Effector CD4-positive, alpha-beta T cell (primary cell): ENCODE data around the gene EARS2.
A peak's percentile ranks its signal among the peaks of the same experiment; 100 is the strongest.
"Not testable (repeated sequence)": the region's sequence is repeated elsewhere in the genome, so short reads cannot be mapped to it uniquely, and the experiment has no call there.

ENCODE experiments used
- DNase-seq: peaks from one replicate; pipeline ENCODE4 v3.0.0-alpha.2; 2020

EARS2 gene

DNA sequence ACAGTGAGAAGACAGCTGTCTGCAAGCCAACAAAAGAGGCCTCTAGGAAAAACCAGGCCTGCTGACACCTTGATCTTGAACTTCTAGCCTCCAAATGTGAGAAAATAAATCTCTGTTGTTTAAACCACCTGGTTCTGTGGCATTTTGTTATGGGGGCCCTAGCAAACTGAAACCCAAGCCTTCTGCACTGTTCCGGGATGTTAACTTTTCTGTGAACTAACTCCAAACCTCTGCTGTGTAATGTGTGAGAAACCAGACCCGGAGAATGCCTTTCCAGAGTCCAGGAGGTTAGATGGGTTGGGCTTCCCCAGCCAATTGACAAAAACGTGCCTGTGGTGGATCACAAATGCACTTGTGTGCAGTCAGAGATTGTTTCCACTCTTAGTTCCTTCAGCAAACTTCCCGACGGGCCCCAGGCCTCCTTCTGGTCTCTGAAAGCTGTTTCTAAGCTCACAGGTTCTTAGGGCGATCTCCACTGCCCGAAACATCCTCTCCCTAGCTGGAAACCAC lies 33.2 kb downstream of the EARS2 start:
- no peak for DNase-seq

DNA sequence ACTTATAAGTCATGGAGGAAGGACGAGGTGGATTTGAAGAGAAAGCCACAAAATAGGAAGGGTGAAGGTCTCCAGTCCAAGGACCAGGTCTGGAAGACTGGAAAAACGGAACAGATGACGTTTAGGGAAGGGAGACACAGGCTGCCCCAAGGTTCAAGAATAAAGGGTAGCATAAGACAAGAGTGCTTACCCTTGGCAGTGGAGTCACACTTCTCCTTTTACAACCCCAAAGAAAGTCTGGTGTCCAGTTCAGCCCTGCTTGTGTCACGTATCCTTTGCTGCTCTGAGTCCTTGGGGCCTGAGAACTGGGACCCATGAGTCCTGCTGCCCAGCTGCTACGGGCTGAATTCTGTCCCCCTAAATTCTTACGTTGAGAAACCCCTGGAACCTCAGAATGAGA lies 33.8 kb downstream of the EARS2 start:
- no peak for DNase-seq

DNA sequence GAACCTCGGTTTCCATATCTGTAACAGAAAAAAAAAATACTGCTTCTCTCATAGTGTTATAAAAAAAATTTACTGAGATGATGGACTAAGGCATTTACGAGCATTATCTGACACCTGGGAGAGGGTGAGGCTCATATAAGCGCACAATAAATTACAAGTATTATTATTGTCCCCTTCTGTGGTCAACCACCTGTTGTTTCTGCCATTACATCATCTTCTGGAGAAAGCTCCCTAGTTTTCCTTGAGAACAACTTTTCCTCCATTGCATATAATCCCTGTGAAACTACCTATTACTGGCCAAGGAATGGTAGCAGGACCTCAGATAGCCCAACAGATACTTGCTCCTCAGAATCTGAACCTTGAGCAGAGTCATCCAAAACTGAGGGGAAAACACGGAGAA lies 35.2 kb downstream of the EARS2 start:
- no peak for DNase-seq

DNA sequence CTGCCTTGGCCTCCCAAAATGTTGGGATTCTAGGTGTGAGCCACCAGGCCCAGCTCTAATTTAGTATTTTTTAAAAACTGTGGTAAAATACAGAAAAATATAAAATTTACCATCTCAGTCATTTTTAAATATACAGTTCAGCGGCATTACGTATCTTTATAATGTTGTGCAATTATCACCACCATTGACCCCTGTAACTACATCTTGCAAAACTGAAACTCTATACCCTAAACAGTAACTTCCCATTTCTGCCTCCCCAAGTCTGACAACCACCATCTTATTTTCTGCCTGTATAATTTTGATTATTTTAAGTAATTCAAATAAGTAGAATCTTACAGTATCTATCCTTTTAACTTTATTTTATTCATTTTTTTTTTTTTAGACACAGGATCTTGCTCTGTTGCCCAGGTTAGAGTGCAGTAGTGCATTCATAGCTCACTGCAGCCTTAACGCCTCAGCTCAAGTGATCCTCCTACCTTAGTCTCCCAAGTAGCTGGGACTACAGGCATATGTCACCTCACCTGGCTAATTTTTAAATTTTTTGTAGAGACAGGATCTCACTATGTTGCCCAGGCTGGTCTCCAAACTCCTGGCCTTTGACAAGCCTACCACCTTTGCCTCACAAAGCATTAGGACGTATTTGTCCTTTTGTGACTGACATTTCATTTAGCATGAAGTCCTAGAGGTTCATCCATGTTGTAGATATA lies 36.0 kb downstream of the EARS2 start:
- no peak for DNase-seq

DNA sequence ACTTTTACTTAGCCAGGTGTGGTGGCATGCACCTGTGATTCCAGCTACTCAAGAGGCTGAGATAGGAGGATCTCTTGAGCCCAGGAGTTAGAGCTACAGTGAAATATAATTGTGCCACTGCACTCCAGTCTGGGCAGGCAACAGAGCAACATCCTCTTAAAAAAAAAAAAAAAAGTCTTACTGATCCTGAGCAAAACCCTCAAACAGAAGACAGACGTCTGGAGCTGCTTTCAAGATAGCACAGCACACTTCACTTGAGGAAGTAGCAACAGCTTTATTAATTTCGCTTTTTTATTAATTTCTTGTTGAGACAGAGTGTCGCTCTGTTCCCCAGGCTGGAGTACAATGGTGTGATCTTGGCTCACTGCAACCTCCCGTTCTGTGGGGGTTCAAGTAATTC lies 36.6 kb downstream of the EARS2 start:
- DNase-seq = no peak

DNA sequence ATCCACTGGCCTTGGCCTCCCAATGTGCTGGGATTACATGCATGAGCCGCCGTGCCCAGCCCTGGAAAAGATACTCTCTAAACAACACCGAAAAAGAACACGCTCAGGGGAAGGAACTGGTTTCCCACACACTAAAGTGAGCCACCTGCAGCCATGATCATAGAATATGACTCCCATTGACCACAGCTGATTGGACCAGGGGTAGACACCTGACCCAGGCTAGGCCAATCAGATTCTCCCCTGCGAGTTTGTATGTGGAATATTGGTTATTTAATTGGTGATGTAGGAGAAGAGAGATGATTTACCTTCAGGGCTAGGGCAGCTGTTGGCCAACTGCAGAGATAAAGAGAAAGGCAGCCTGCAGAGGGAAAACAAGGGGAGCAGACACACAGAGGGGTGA lies 37.9 kb downstream of the EARS2 start:
- no peak for DNase-seq

DNA sequence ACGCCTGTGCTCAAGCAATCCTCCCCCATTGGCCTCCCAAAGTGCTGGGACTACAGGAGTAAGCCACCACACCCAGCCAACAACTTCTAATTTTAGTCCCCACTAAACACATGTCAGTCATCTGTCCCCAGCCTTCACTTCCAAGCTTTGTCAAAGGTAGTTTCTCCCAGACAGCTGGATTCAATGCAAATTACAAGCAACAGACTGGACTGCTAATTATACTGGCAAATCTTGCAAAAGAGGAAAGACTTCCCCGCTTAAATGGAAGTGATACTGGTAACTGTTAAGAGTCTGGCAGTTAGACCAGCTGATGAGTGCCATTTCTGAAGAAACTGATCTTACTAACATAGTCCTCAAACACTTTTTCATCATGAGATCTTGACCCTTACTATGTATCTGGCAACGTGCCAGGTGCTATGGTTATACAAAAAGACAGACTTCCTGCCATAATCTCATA lies 38.7 kb downstream of the EARS2 start:
- DNase-seq = no peak

DNA sequence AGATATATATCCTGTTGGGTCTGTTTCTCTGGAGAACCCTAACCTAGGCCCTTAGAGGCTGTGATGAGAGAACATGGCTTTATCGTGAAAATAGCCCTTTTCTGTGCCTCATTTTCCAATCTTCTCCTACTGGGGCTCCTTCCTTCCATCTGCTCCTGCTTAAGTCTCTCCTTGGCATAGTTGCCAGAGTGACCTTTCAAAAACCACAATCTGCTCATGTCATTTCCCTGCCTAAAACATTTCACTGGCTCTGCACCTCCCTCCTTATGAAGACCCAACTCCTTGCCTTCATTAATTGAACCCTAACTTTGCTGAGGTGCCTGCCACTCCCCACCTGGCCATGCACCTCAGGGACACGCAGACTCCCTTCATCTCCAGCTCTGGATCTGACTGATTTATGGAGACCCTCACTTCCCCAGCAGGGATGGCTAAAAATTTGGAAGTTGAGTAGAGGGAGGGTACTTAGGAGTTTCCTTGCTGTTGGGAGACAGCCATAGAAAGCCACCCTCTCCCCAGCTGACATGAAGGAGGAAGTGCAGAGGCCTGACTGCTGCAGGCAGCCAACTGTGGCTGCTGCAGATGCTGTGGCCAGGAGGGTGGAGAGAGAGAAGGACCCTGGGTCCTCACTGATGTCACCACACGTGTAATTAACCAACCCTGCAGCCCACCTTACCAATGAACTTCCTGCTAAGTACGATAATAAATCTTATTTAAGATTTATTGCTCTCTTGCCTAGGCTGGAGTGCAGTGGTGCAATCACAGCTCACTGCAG lies 40.6 kb downstream of the EARS2 start:
- DNase-seq = no peak

DNA sequence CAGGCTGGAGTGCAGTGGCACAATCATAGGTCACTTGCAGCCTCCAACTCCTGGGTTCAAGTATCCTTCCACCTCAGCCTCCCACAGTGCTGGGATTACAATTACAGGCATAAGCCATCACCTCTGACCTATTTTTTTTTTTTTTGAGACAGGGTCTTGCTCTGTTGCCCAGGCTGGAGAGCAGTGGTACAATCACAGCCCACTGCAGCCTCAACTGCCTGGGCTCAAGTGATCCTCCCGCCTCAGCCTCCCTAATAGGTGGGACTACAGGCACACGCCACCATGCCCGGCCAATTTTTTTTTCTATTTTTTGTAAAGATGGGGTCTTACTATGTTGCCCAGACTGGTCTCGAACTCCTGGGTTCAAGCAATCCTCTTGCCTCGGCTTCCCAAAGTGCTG lies 41.3 kb downstream of the EARS2 start:
- DNase-seq = no peak

DNA sequence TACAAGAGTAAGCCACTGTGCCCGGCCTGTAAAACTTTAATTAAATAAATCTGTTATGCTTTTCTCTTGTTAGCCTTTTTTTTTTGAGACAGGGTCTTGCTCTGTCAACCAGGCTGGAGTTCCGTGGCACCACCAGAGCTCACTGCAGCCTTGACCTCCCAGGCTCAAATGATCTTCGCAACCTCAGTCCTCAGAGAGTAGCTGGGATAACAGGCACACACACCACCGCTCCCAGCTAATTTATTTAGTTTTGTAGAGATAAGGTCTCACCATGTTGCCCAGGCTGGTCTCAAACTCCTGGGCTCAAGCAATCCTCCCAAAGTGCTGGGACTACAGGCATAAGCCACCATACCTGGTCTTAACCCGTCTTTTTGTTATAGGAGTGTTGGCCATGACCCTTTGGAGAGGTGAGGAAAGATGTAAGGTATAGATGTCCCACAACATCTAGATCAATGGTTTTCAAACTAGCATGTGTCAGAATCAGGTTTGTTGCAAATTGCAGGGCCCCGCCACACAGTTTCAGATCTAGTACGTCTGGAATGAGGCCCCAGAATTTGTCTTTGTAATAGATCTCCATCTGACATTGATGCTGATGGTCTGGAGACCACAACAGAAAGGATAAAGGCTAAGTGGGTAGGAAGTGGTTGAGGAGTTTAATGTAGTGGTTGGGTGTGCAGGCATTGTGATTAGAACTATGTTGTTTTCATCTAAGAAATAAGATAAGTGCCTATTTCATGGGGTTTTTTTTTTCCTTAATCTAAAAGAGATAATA lies 42.6 kb downstream of the EARS2 start:
- no peak for DNase-seq

DNA sequence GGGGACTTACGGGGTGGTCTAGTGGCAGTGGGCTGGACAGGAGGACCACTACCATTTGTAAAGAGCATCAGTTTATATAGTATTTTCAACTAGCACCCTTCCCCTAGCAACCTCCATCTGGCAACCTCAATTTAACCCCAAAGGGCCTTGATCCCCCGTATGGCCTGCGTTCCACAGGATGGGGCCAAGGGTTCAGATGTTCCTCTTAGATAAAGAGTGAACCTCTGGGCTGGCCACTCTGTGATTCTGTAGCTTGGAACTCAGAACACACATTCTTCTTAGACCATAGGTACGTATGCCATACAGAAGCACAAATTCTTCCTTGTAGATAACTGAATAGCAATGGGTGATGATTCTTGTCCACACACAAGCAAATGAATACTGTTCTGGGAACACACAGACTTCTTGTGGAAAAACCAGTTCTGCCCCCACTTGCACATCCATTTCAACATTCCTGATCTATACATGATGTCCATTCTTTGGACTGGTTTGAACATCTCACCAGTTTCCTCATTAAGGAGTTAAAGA lies 44.9 kb downstream of the EARS2 start:
- DNase-seq = no peak

DNA sequence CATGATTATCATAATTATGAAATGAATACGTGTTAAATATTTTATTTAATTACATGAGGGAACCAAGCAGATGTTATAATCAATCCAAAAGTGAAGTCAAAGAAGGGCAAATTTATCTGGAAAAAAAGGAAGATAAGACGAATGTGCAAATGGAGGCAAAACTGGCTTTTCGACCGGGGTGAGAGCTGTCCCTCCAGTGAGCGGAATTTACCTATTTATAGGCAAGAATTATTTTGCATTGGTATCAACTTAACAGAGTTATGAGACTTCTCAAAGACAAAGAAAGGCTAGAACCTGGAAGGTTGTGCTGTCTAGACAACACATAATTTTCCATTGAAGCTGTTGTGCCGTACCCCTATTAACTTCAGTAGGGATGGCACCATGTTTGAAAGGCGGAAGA lies 45.4 kb downstream of the EARS2 start:
- DNase-seq = no peak

DNA sequence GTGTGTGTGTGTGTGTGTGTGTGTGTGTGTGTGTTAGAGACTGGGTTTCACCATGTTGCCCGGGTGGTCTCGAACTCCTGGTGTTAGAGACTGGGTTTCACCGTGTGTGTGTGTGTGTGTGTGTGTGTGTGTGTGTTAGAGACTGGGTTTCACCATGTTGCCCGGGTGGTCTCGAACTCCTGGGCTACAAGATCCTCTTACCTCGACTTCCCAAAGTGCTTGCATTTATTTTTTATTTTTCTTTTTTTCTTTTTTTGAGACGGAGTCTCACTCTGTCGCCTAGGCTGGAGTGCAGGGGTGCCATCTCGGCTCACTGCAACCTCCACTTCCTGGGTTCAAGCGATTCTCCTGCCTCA lies 46.3 kb downstream of the EARS2 start:
- DNase-seq = not testable (repeated sequence)

DNA sequence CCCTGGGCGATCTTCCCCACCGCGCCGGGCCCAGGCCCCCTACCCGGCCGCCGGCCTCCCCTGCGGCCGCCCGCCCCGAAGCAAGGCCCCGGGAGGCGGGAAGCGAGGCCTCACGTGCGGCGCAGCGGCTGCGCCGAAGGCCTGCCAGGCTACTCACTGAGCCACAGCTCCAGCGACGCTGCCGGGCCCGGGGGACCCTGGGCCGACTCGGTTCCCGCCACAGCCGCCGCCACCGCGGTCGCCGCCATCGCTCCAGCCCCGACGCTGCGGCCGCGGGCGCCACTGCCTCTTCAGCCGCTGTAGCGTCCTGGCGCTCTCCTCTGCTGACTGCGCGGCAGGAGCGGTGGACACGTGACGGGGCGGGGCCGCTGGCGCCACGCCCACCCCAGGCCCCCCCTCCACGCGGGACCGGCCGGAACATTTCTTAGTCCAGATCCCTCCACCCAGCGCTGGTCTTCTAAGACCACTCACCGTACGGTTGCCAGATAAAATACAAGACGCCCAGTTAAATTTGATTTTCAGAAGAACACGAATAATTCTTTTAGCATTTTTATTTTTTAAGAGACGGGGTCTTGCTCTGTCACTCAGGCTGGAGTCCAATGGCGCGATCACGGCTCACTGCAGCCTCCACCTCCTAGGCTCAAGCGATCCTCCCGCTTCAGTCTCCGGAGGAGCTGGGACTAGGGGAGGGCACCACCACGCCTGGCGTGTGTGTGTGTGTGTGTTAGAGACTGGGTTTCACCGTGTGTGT lies 46.8 kb downstream of the EARS2 start, which contains the start of gene GGA2:
Gene GGA2 (minus strand): TSS at position 331 of the 751 bp plus-strand sequence. CDS start 83 bp downstream, at position 248.
- DNase-seq = peak; percentile 69

DNA sequence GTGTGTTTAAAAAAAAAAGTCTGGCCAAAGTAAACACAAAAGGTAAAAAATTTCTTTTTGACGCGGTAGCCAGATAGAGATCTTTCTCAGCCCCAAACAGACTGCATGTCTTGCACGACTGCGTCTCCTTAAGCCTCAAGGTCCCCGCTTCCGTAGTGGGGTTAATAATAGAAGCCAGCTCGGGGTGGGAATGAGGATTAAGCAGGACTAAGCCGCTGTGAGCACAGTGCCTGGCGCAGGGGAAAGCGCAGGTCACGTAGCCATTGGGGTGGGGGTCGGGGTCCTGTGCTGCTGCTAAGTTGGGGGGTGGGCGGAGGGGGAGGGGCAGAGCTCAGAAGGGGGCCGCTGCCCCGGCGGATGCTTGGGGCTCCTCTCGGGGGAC lies 47.4 kb downstream of the EARS2 start:
- DNase-seq = peak; percentile 32

DNA sequence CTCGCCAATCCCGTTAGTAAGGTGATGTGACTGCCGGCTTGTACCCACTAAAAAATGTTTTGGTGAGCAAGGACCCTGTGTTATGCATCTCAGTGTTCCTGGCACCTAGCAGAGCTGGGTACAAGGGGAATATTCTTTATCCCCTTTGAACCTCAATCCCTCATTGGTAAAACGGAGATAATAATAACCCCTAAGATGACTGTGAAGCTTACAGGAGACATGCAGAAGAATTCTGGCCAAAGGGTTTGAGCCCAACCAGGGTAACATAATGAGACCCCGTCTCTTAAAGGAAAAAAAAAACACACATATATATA lies 47.8 kb downstream of the EARS2 start:
- DNase-seq = no peak

DNA sequence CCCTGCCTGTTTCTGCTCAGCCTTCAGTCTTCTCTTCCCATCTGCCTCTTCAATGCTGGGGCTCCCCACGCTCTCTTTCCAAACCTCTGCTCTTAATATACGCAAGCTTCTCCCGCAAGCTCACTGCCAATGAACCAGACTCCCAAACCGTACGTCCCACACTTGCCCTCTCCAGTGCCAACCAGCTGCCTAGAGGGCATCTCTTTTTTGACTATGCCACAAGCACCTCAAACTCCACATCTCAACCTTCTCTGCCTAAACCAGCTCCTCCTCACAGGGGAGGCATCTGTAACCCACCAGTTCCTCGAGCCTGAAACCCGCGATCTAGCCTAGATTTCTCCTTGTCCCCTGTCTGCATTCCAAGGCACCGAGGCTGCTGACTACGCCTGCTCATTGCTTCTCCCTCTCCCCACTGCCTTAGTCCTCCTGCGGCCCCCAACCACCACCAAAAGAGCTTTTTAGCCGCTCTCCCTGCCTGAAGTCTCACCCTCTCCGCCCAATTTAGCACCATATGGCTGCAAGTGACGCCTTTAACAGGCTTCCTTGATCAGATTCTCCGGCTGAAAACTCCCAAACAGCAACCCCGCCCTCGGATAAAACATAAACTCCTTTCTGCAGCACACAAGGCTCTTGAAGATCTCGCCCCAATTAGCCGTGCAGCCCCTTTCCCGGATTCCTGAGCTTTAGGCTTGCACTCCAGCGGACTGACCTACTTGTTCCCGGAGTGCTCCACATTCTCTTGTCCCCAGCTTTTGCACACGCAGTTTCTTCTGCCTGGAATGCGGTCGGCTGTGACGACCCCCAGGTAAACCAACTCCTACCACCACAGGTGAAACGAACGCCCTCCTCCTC lies 48.3 kb downstream of the EARS2 start:
- no peak for DNase-seq

DNA sequence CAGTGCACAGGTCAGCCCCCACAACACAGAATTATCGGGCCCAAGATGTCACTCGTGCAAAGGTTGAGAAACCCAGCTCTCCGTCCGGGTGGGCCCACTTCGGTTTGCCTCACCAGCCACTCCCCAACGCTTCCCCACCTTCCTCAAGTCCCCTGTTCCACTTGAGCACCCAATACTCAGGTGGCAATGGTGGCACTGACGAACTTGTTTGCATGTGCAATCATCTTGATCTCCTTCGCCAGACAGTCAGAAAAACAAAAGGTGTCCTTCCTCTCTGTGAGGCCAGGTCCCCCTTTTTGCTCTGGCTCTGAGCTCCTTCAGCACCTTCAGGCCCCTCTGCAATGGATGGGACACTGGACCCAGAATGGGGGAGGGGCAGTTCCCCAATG lies 50.5 kb downstream of the EARS2 start:
- no peak for DNase-seq

DNA sequence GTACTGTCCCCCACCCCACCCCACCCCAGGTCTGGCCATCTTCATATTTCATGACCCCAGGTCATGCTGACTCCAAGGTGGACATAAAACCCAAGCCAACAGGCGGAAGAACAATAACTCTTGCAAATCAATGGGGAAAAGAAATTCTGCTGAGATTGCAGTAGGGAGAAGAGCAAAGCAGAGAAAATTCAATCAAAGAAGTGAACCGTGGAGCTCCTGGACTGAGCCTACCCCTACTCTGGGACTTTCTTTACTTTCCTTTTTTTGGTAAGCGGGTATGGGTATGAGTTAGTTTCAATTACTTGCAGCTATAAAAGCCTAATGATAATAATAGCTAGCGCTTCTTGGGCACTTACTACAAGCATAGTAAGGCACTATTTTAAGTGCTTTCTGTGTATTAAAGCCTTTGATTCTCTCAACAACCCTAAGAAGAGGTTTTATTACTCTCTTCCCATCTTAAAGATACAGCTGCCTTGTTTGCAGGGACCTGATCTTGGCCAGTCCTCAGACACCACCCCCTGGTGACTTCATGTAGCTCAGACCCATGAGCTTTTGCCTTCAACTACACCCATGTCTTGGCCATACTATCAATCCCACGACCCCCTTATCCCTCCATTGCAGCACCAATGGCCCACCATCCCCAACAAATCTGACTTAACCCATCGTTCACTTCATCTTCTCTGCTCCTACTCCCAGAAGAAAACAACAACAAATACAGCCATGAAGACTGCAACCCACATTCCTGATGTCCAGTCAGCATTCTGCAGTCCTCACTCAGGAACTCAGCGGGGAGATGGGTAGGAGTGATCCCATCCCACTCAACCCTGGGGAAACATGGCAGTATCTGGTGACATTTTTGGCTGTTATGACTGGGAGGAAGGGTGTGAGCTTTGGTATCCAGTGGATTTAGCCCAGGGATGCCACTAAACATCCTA lies 51.2 kb downstream of the EARS2 start:
- DNase-seq = no peak

DNA sequence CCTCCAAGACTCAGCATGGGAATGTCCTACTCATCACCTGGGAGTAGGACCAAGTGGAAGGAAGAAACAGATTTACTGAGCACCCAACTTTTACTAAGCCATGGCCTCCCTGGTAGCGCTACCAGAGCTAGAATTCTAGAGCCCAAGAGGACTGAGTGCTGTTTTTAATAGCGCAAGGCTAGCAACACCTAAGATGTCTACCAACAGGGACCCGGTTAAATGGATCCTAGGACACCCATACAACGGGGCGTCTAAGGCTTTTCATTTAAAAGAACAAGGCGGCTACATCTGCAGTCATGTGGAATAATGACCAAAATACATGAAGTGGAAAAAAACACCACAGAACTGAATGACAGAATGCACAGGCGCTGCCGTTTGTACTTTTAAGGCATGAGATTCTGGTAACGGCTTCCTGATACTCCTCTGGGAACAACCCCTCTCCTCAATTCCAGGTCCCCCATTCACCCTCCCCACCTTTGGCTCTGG lies 51.9 kb downstream of the EARS2 start:
- DNase-seq = no peak
